HCT116 (cell line): ENCODE data around the gene CC2D1B. TPM values are rescaled to one million over a fixed set of nuclear protein-coding genes. Genes with fewer than 3 reads are reported as not detected.

ENCODE experiments used
- ATAC-seq: fragments of 200-7000 bp; cut with Tn5 transposase; 2 replicates; pipeline ENCODE4 v1.9.1; 2020; ENCODE audit warnings: mild to moderate bottlenecking, moderate library complexity
- BruUV-seq: library from RNA; stranded (reverse); fragments of 400-500 nt; replicated peaks from 2 replicates; lab custom pipeline; 2021; lab: Mats Ljungman, UMichigan
- CTCF ChIA-PET: fragments of 300-600 bp; sonication (Branson Sonifier 250); formaldehyde crosslinking; loops from one replicate; lab custom pipeline; 2021; ENCODE audit warnings: antibody characterized with exemption; lab: Charles Lee
- POLR2A ChIA-PET: fragments of 300-600, 350-600 bp; sonication (Branson Sonifier 250); formaldehyde crosslinking; loops from one replicate; lab custom pipeline; 2021; ENCODE audit warnings: antibody characterized with exemption; lab: Charles Lee
- RAD21 ChIA-PET, 2 experiments: fragments of 300-600 bp; sonication (Branson Sonifier 250); formaldehyde crosslinking; loops; one replicate each; lab custom pipeline; 2023; ENCODE audit warnings: low total read pairs in 2 of 2; ENCODE audit not compliant: uncharacterized antibody in 2 of 2, unreplicated experiment in 2 of 2, low non-redundant PET in 1 of 2; lab: Charles Lee
- DNase-seq: peaks from one replicate; pipeline ENCODE4 v3.0.0-alpha.2; 2010; ENCODE audit warnings: low read depth, low spot score
- H2AFZ ChIP-seq: fragments of 200-600 bp; shearing (Covaris generic), sonication (generic); 2 replicates; pipeline ENCODE4 v1.6.1; 2017; ENCODE audit warnings: low read depth, mixed run types, mixed read lengths, antibody characterized with exemption, low read length; ENCODE audit not compliant: poor library complexity, severe bottlenecking
- H3K27ac ChIP-seq: 2 replicates; pipeline ENCODE4 v1.5.1; 2012; ENCODE audit warnings: low read depth, low read length
- H3K27me3 ChIP-seq: fragments of 200-600 bp; sonication (generic); 2 replicates; pipeline ENCODE4 v1.6.1; 2016; ENCODE audit warnings: mixed run types, low read length, mixed read lengths; ENCODE audit not compliant: insufficient read depth
- H3K36me3 ChIP-seq, 2 experiments: fragments of 200-500 bp in 1 of 2; fragments of 200-600 bp in 1 of 2; sonication (Bioruptor generic) in 1 of 2; sonication (generic) in 1 of 2; 2 replicates each; pipeline versions ENCODE4 v1.5.1 to v1.6.1; 2014 to 2016; ENCODE audit warnings: low read length in 2 of 2, inconsistent platforms in 1 of 2, mixed read lengths in 1 of 2, mixed run types in 1 of 2; ENCODE audit not compliant: insufficient read depth in 2 of 2, control insufficient read depth in 1 of 2
- H3K4me1 ChIP-seq, 2 experiments: fragments of 200-600 bp in 1 of 2; sonication (generic) in 1 of 2; 2 replicates each; pipeline versions ENCODE4 v1.5.1 to v1.6.1; 2012 to 2017; ENCODE audit warnings: low read length in 2 of 2, inconsistent platforms in 1 of 2, mild to moderate bottlenecking in 1 of 2, mixed read lengths in 1 of 2, mixed run types in 1 of 2, moderate library complexity in 1 of 2; ENCODE audit not compliant: insufficient read depth in 2 of 2, control insufficient read depth in 1 of 2
- H3K4me2 ChIP-seq: fragments of 200-600 bp; sonication (generic); 2 replicates; pipeline ENCODE4 v1.6.1; 2017; ENCODE audit warnings: mixed run types, low read length, mixed read lengths
- H3K4me3 ChIP-seq, 2 experiments: fragments of 200-600 bp in 1 of 2; sonication (generic) in 1 of 2; replicated peaks in 1 of 2; 2 replicates each; pipeline ENCODE4 v1.5.1; 2011 to 2016; ENCODE audit warnings: low read length in 2 of 2, control low read depth in 1 of 2, low read depth in 1 of 2, mild to moderate bottlenecking in 1 of 2, mixed read lengths in 1 of 2, mixed run types in 1 of 2
- H3K79me2 ChIP-seq: fragments of 200-600 bp; sonication (generic); 2 replicates; pipeline ENCODE4 v1.6.1; 2017; ENCODE audit warnings: mild to moderate bottlenecking, mixed run types, low read length, moderate library complexity, mixed read lengths; ENCODE audit not compliant: insufficient read depth
- H3K9ac ChIP-seq: fragments of 200-600 bp; sonication (generic); 2 replicates; pipeline ENCODE4 v1.6.1; 2016; ENCODE audit warnings: low read length, mixed read lengths
- H3K9me2 ChIP-seq: fragments of 200-600 bp; sonication (generic), shearing (Covaris generic); 2 replicates; pipeline ENCODE4 v1.6.1; 2017; ENCODE audit warnings: mixed run types, mild to moderate bottlenecking, moderate library complexity; ENCODE audit not compliant: insufficient read depth
- H3K9me3 ChIP-seq, 2 experiments: fragments of 200-500 bp in 1 of 2; fragments of 200-600 bp in 1 of 2; sonication (Bioruptor generic) in 1 of 2; sonication (generic) in 1 of 2; 2 replicates each; pipeline ENCODE4 v1.6.1; 2014 to 2017; ENCODE audit warnings: low read length in 2 of 2, mixed read lengths in 2 of 2, inconsistent platforms in 1 of 2, low read depth in 1 of 2, mild to moderate bottlenecking in 1 of 2, mixed run types in 1 of 2, moderate library complexity in 1 of 2; ENCODE audit not compliant: control insufficient read depth in 1 of 2, insufficient read depth in 1 of 2
- H4K20me1 ChIP-seq: fragments of 200-600 bp; sonication (generic), shearing (Covaris generic); 2 replicates; pipeline ENCODE4 v1.6.1; 2017; ENCODE audit warnings: mixed run types, mild to moderate bottlenecking, moderate library complexity; ENCODE audit not compliant: insufficient read depth
- CBX3 ChIP-seq: IDR thresholded peaks from 2 replicates; pipeline ENCODE4 v1.6.1; 2012; ENCODE audit warnings: low read depth
- CEBPB ChIP-seq: IDR thresholded peaks from 2 replicates; pipeline ENCODE4 v1.6.1; 2012; ENCODE audit warnings: low read depth
- EZH2phosphoT487 ChIP-seq: fragments of 200-600 bp; IDR thresholded peaks from 2 replicates; pipeline ENCODE4 v1.6.1; 2018; ENCODE audit warnings: antibody characterized with exemption, borderline replicate concordance
- JUND ChIP-seq: IDR thresholded peaks from 2 replicates; pipeline ENCODE4 v1.6.1; 2012
- POLR2AphosphoS5 ChIP-seq: IDR thresholded peaks from 2 replicates; pipeline ENCODE4 v1.6.1; 2011; ENCODE audit warnings: mild to moderate bottlenecking, low read depth, low read length, moderate library complexity
- SP1 ChIP-seq: IDR thresholded peaks from 2 replicates; pipeline ENCODE4 v1.6.1; 2012; ENCODE audit warnings: low read depth
- TCF7L2 ChIP-seq: IDR thresholded peaks from 2 replicates; pipeline ENCODE4 v1.7.0; 2011; ENCODE audit warnings: borderline replicate concordance, inconsistent platforms; ENCODE audit not compliant: insufficient read depth, insufficient read length; ENCODE audit errors: extremely low read depth
- YY1 ChIP-seq: IDR thresholded peaks from 2 replicates; pipeline ENCODE4 v1.6.1; 2011; ENCODE audit warnings: low read length, low read depth, moderate library complexity, mild to moderate bottlenecking; ENCODE audit not compliant: insufficient replicate concordance; ENCODE audit errors: extremely low read depth
- ZFX ChIP-seq: fragments of 450-650 bp; IDR thresholded peaks from 2 replicates; pipeline ENCODE4 v1.6.1; 2017
- ZNF274 ChIP-seq: fragments of 200-500 bp; sonication (Bioruptor generic); IDR thresholded peaks from 2 replicates; pipeline ENCODE4 v1.6.1; 2014; ENCODE audit warnings: mild to moderate bottlenecking, low read depth, low read length, inconsistent platforms
- intact Hi-C: fragments of 100-400 bp; cut with micrococcal nuclease; formaldehyde crosslinking; loops from 2 replicates; pipeline ENCODE4 v1.10.0; 2022
- total RNA-seq: library from RNA; stranded (reverse); gene quantifications from one replicate; pipeline ENCODE4 v1.2.1, GENCODE V29; 2021; ENCODE audit not compliant: unreplicated experiment
- TF ChIP-seq, protein P1 (sequence below): IDR thresholded peaks from 2 replicates; pipeline ENCODE4 v1.6.1; 2012
- TF ChIP-seq, protein P2 (sequence below): IDR thresholded peaks from 2 replicates; pipeline ENCODE4 v1.6.1; 2012; ENCODE audit warnings: low read depth
- TF ChIP-seq, protein P3 (sequence below), 3 experiments: fragments of 200-600 bp in 1 of 3; sonication (generic) in 1 of 3; IDR thresholded peaks in 2 of 3; conservative IDR thresholded peaks in 1 of 3; 2 replicates each; pipeline ENCODE4 v1.5.1; 2012 to 2017; ENCODE audit warnings: low read depth in 2 of 3, low read length in 2 of 3, antibody characterized with exemption in 1 of 3, borderline replicate concordance in 1 of 3, control low read depth in 1 of 3, mild to moderate bottlenecking in 1 of 3, mixed read lengths in 1 of 3, mixed run types in 1 of 3, moderate library complexity in 1 of 3; ENCODE audit not compliant: insufficient read depth in 1 of 3
- TF ChIP-seq, protein P4 (sequence below): IDR thresholded peaks from 2 replicates; pipeline ENCODE4 v1.6.1; 2012

Gene CC2D1B
- total RNA-seq, 1 experiment from 2014 or later: 20.4 TPM

DNA sequence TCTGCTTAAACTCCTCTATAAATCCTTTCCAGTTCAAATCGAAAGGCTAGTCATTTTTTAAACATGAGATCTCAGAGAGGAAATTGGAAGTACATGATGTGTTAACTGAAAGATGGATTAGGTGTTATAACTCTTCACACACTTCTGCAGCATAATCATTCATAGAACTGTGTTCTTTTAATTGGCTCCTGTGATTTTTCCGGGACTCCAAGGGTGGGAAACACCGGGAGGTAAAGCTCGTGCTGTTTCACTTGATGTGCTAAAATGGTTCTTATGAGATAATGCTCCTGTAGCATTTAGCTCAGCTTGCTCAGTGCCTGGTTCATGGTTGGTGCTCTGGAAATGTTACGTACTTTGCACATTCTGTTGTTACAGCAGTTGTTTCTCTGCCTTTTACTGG lies 40.2 kb downstream of the CC2D1B start:
- no peaks in the 10 kb centered on the region for H3K36me3 ChIP-seq
- RAD21 ChIA-PET: no interaction called here
- H3K79me2 ChIP-seq: no peaks in the 10 kb centered on the region
- no peaks in the 10 kb centered on the region for H3K9me2 ChIP-seq
- ATAC-seq: no peak
- H4K20me1 ChIP-seq: no peaks in the 10 kb centered on the region
- CTCF ChIA-PET: no interaction called here
- no TSS peak for BruUV-seq
- no peak overlapping the region for H2AFZ ChIP-seq
- H3K4me2 ChIP-seq: no peak overlapping the region
- no peak overlapping the region for H3K4me3 ChIP-seq
- TF ChIP-seq CEBPB (no peak), ZNF274 (no peak), SP1 (no peak), EZH2phosphoT487 (no peak), CBX3 (no peak), TCF7L2 (no peak), YY1 (no peak), ZFX (no peak), POLR2AphosphoS5 (no peak), JUND (no peak)
- TF ChIP-seq, protein P1, sequence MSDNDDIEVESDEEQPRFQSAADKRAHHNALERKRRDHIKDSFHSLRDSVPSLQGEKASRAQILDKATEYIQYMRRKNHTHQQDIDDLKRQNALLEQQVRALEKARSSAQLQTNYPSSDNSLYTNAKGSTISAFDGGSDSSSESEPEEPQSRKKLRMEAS: no peak
- TF ChIP-seq, protein P2, sequence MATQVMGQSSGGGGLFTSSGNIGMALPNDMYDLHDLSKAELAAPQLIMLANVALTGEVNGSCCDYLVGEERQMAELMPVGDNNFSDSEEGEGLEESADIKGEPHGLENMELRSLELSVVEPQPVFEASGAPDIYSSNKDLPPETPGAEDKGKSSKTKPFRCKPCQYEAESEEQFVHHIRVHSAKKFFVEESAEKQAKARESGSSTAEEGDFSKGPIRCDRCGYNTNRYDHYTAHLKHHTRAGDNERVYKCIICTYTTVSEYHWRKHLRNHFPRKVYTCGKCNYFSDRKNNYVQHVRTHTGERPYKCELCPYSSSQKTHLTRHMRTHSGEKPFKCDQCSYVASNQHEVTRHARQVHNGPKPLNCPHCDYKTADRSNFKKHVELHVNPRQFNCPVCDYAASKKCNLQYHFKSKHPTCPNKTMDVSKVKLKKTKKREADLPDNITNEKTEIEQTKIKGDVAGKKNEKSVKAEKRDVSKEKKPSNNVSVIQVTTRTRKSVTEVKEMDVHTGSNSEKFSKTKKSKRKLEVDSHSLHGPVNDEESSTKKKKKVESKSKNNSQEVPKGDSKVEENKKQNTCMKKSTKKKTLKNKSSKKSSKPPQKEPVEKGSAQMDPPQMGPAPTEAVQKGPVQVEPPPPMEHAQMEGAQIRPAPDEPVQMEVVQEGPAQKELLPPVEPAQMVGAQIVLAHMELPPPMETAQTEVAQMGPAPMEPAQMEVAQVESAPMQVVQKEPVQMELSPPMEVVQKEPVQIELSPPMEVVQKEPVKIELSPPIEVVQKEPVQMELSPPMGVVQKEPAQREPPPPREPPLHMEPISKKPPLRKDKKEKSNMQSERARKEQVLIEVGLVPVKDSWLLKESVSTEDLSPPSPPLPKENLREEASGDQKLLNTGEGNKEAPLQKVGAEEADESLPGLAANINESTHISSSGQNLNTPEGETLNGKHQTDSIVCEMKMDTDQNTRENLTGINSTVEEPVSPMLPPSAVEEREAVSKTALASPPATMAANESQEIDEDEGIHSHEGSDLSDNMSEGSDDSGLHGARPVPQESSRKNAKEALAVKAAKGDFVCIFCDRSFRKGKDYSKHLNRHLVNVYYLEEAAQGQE: no peak
- TF ChIP-seq, protein P3, sequence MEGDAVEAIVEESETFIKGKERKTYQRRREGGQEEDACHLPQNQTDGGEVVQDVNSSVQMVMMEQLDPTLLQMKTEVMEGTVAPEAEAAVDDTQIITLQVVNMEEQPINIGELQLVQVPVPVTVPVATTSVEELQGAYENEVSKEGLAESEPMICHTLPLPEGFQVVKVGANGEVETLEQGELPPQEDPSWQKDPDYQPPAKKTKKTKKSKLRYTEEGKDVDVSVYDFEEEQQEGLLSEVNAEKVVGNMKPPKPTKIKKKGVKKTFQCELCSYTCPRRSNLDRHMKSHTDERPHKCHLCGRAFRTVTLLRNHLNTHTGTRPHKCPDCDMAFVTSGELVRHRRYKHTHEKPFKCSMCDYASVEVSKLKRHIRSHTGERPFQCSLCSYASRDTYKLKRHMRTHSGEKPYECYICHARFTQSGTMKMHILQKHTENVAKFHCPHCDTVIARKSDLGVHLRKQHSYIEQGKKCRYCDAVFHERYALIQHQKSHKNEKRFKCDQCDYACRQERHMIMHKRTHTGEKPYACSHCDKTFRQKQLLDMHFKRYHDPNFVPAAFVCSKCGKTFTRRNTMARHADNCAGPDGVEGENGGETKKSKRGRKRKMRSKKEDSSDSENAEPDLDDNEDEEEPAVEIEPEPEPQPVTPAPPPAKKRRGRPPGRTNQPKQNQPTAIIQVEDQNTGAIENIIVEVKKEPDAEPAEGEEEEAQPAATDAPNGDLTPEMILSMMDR (IDR thresholded peaks at IDR 0.05 in 2 of 3, conservative IDR thresholded peaks at IDR 0.05 in 1 of 3; ENCODE audit: borderline replicate concordance in 1 of 3, insufficient read depth in 1 of 3, low read depth in 2 of 3, low read length in 2 of 3): no peak
- TF ChIP-seq, protein P4, sequence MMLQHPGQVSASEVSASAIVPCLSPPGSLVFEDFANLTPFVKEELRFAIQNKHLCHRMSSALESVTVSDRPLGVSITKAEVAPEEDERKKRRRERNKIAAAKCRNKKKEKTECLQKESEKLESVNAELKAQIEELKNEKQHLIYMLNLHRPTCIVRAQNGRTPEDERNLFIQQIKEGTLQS: no peak
- H3K27ac ChIP-seq: no peak overlapping the region
- DNase-seq: no peak
- no peaks in the 10 kb centered on the region for H3K27me3 ChIP-seq
- H3K4me1 ChIP-seq: no peaks in the 10 kb centered on the region
- POLR2A ChIA-PET: no interaction called here
- intact Hi-C loops: no loop called here
- no peak overlapping the region for H3K9ac ChIP-seq
- no peaks in the 10 kb centered on the region for H3K9me3 ChIP-seq
